ENCODE results near the gene TNFAIP8L1. TPM values are rescaled to one million over a fixed set of nuclear protein-coding genes. Genes with fewer than 3 reads are reported as not detected.

TNFAIP8L1 gene
- total RNA-seq, 1 donor from 2014 or later: 3.0 TPM

DNA sequence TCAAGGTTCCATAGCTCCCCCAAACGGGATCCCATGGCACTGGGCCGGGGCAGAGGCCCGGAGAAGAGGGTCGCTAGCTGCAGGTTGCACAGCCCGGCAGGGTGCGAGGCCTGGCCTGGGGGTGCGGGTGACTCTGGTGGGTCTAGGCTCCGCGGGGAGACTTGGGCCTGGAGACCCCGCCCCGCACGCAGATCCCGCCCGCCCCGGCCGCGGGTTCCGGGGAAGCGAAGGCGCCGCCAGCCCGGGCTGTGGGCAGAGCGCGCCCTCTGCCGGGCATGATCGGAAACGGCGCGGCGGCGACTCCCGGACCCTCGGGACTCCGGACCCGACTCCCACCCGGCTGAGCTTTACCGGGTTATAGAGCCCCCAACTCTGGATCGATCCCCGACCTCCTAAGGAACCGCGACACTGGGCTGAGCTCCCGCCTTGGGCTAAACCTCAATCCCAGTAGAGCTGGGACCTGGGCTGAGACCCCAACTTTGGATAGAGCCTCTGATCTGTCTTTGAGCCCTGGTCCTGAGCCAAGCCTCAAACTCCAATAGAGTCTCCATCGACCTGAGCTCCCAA is 3.1 kb upstream of the TNFAIP8L1 start:
- peak overlapping the region; percentile 16 for H3K27ac ChIP-seq (ENCODE audit: low read depth, low read length)
- H3K27ac Mint-ChIP-seq (ENCODE audit: unreplicated experiment): no peak overlapping the region

DNA sequence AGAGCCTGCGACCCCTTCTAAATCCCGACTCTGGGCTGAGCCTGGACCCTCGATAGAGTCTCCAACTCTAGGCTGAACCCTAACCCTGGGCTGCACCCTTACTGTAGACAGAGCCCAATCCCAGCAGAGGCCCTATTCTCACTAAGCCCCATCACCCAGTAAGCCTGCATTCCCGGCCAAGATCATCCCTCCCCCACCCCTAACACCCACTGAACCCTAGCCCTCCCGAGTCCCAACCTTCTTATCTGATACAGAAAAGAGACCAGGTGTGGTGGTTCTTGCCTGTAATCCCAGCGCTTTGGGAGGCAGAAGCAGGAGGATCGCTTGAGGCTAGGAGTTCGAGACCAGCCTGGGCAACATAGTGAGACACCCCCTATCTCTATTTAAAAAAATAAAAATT is 2.6 kb upstream of the TNFAIP8L1 start:
- Histone ChIP-seq H3K4me1 (ENCODE audit: insufficient read depth, low read length) (peaks cover 37% of the 10 kb centered on the region), H3K27me3 (ENCODE audit: insufficient read depth, low read length) (no peaks in the 10 kb centered on the region), H3K79me2 (ENCODE audit: insufficient read depth, low read length) (peaks cover 18% of the 10 kb centered on the region), H4K20me1 (ENCODE audit: insufficient read depth, low read length) (peaks cover 6% of the 10 kb centered on the region), H3K36me3 (ENCODE audit: insufficient read depth, low read length) (no peaks in the 10 kb centered on the region), H3K27ac (ENCODE audit: low read depth, low read length) (no peak overlapping the region), H3K9me3 (ENCODE audit: insufficient read depth, low read depth, low read length) (no peaks in the 10 kb centered on the region), H3K9ac (ENCODE audit: low read length) (peak overlapping the region; percentile 79), H3K4me2 (ENCODE audit: low read length) (peak overlapping the region; percentile 92), H2AFZ (ENCODE audit: low read depth, low read length) (peak overlapping the region; percentile 78), H3K4me3 (ENCODE audit: insufficient read depth, low read depth, low read length) (peak overlapping the region; percentile 42)
- Mint-ChIP-seq H3K9me3 (ENCODE audit: unreplicated experiment) (peaks cover 4% of the 10 kb centered on the region), H3K36me3 (ENCODE audit: low read depth, unreplicated experiment) (no peaks in the 10 kb centered on the region), H3K4me1 (ENCODE audit: low read depth, unreplicated experiment) (peaks cover 8% of the 10 kb centered on the region), H3K4me3 (ENCODE audit: unreplicated experiment) (no peak overlapping the region), H3K27ac (ENCODE audit: unreplicated experiment) (no peak overlapping the region), H3K27me3 (ENCODE audit: low read depth, unreplicated experiment) (peaks cover 3% of the 10 kb centered on the region)
- DNase-seq (ENCODE audit: low read depth) (no peak), FAIRE-seq (no peak)
- TF ChIP-seq EZH2 (IDR thresholded peaks at IDR 0.05; ENCODE audit: insufficient read depth, low read length) (no peak), CTCF (IDR thresholded peaks at IDR 0.05; ENCODE audit: insufficient read depth, low read depth, low read length) (no peak)

More for the DNA sequence above, 3.1 kb upstream of the TNFAIP8L1 start:
- DNase-seq (ENCODE audit: low read depth) (no peak), FAIRE-seq (no peak)
- Histone ChIP-seq H3K36me3 (ENCODE audit: insufficient read depth, low read length) (no peaks in the 10 kb centered on the region), H3K4me2 (ENCODE audit: low read length) (peak overlapping the region; percentile 92), H3K9me3 (ENCODE audit: insufficient read depth, low read depth, low read length) (no peaks in the 10 kb centered on the region), H3K79me2 (ENCODE audit: insufficient read depth, low read length) (peaks cover 17% of the 10 kb centered on the region), H2AFZ (ENCODE audit: low read depth, low read length) (peak overlapping the region; percentile 90), H4K20me1 (ENCODE audit: insufficient read depth, low read length) (peaks cover 3% of the 10 kb centered on the region), H3K4me1 (ENCODE audit: insufficient read depth, low read length) (peaks cover 37% of the 10 kb centered on the region), H3K27me3 (ENCODE audit: insufficient read depth, low read length) (no peaks in the 10 kb centered on the region), H3K4me3 (ENCODE audit: insufficient read depth, low read depth, low read length) (peak overlapping the region; percentile 50), H3K9ac (ENCODE audit: low read length) (peak overlapping the region; percentile 79)
- Mint-ChIP-seq H3K4me1 (ENCODE audit: low read depth, unreplicated experiment) (peaks cover 8% of the 10 kb centered on the region), H3K27me3 (ENCODE audit: low read depth, unreplicated experiment) (peaks cover 3% of the 10 kb centered on the region), H3K4me3 (ENCODE audit: unreplicated experiment) (no peak overlapping the region), H3K36me3 (ENCODE audit: low read depth, unreplicated experiment) (no peaks in the 10 kb centered on the region), H3K9me3 (ENCODE audit: unreplicated experiment) (peaks cover 4% of the 10 kb centered on the region)
- no peak for TF ChIP-seq EZH2 (IDR thresholded peaks at IDR 0.05; ENCODE audit: insufficient read depth, low read length)
- peak; percentile 46 for TF ChIP-seq CTCF (IDR thresholded peaks at IDR 0.05; ENCODE audit: insufficient read depth, low read depth, low read length)

GRCh38 chr19:4638317-4638716 is 999 bp upstream of the TNFAIP8L1 start:
- H3K4me1 Mint-ChIP-seq (ENCODE audit: low read depth, unreplicated experiment): peaks cover 7% of the 10 kb centered on the region
- DNase-seq (ENCODE audit: low read depth) (no peak), FAIRE-seq (no peak)
- no peak overlapping the region for H3K4me3 Mint-ChIP-seq (ENCODE audit: unreplicated experiment)
- TF ChIP-seq CTCF (IDR thresholded peaks at IDR 0.05; ENCODE audit: insufficient read depth, low read depth, low read length): no peak
- no peak for TF ChIP-seq EZH2 (IDR thresholded peaks at IDR 0.05; ENCODE audit: insufficient read depth, low read length)
- H2AFZ ChIP-seq (ENCODE audit: low read depth, low read length): no peak overlapping the region
- H4K20me1 ChIP-seq (ENCODE audit: insufficient read depth, low read length): peaks cover 6% of the 10 kb centered on the region
- no peaks in the 10 kb centered on the region for H3K27me3 ChIP-seq (ENCODE audit: insufficient read depth, low read length)
- H3K27ac ChIP-seq (ENCODE audit: low read depth, low read length): peak overlapping the region; percentile 68
- no peaks in the 10 kb centered on the region for H3K36me3 ChIP-seq (ENCODE audit: insufficient read depth, low read length)
- H3K9me3 ChIP-seq (ENCODE audit: insufficient read depth, low read depth, low read length): no peaks in the 10 kb centered on the region
- no peak overlapping the region for H3K27ac Mint-ChIP-seq (ENCODE audit: unreplicated experiment)
- H3K4me3 ChIP-seq (ENCODE audit: insufficient read depth, low read depth, low read length): no peak overlapping the region
- peak overlapping the region; percentile 67 for H3K9ac ChIP-seq (ENCODE audit: low read length)
- H3K27me3 Mint-ChIP-seq (ENCODE audit: low read depth, unreplicated experiment): peaks cover 3% of the 10 kb centered on the region
- no peak overlapping the region for H3K4me2 ChIP-seq (ENCODE audit: low read length)
- no peaks in the 10 kb centered on the region for H3K36me3 Mint-ChIP-seq (ENCODE audit: low read depth, unreplicated experiment)
- peaks cover 36% of the 10 kb centered on the region for H3K4me1 ChIP-seq (ENCODE audit: insufficient read depth, low read length)
- H3K79me2 ChIP-seq (ENCODE audit: insufficient read depth, low read length): peaks cover 18% of the 10 kb centered on the region
- H3K9me3 Mint-ChIP-seq (ENCODE audit: unreplicated experiment): peaks cover under 1% of the 10 kb centered on the region

All from astrocyte (in vitro differentiated cells and primary cell).